Left renal pelvis (tissue), 4 donors: ENCODE measurements around the gene INO80E. TPM values are rescaled to one million over a fixed set of nuclear protein-coding genes. Genes with fewer than 3 reads are reported as not detected.

Experiments used
- polyA plus RNA-seq, 4 donors: library from polyadenylated mRNA; unstranded; fragments of 120-200 nt; gene quantifications; one replicate each; pipeline ENCODE4 v1.2.1, GENCODE V29; 2013; ENCODE audit not compliant: insufficient read length in 4 of 4

The INO80E gene
- polyA plus RNA-seq, 4 donors = 37.1 to 65.6 (median 41.8) TPM

Other genes with a start within 250 kb of the INO80E start
- gene ZG16, start 218.0 kb upstream of the INO80E start, polyA plus RNA-seq = under 1 TPM in 1 of 4 donors, not detected in 3; 0.05 TPM
- 10 to 100 TPM; 49.6 to 76.4 (median 67.0) TPM for gene KIF22, start 205.5 kb upstream of the INO80E start, polyA plus RNA-seq
- gene MAZ, start 189.7 kb upstream of the INO80E start, polyA plus RNA-seq = 100 to 1,000 TPM; 267 to 339 (median 293) TPM
- 10 to 100 TPM; 12.5 to 29.4 (median 20.6) TPM for gene PRRT2, start 184.0 kb upstream of the INO80E start, polyA plus RNA-seq
- gene PAGR1, start 180.1 kb upstream of the INO80E start, polyA plus RNA-seq = 10 to 100 TPM; 30.7 to 47.7 (median 37.8) TPM
- 10 to 100 TPM; 18.5 to 22.5 (median 18.9) TPM for gene MVP, start 175.8 kb upstream of the INO80E start, polyA plus RNA-seq
- 100 to 1,000 TPM in 1 of 4 donors, 10 to 100 TPM in 3; 79.6 to 114 (median 96.8) TPM for gene CDIPT, start 133.0 kb upstream of the INO80E start, polyA plus RNA-seq
- 10 to 100 TPM in 3 of 4 donors, 1 to 10 TPM in 1; 9.5 to 11.8 (median 10.9) TPM for gene SEZ6L2, start 96.7 kb upstream of the INO80E start, polyA plus RNA-seq
- 1 to 10 TPM in 1 of 4 donors, under 1 TPM in 3; 0.34 to 1.0 (median 0.73) TPM for gene ASPHD1, start 95.8 kb upstream of the INO80E start, polyA plus RNA-seq
- gene KCTD13, start 70.0 kb upstream of the INO80E start, polyA plus RNA-seq = 10 to 100 TPM; 10.6 to 30.3 (median 14.7) TPM
- 100 to 1,000 TPM in 3 of 4 donors, 10 to 100 TPM in 1; 72.3 to 126 (median 103) TPM for gene TMEM219, start 34.2 kb upstream of the INO80E start, polyA plus RNA-seq
- 10 to 100 TPM; 33.2 to 59.3 (median 39.4) TPM for gene TAOK2, start 22.4 kb upstream of the INO80E start, polyA plus RNA-seq
- gene HIRIP3, start 624 bp upstream of the INO80E start, polyA plus RNA-seq = 10 to 100 TPM; 12.3 to 21.6 (median 15.9) TPM
- gene DOC2A, start 14.8 kb downstream of the INO80E start, polyA plus RNA-seq = 1 to 10 TPM; 1.7 to 3.2 (median 2.6) TPM
- not detected for gene C16orf92, start 27.0 kb downstream of the INO80E start, polyA plus RNA-seq
- gene TLCD3B, start 35.0 kb downstream of the INO80E start, polyA plus RNA-seq = 1 to 10 TPM in 2 of 4 donors, under 1 TPM in 2; 0.73 to 1.5 (median 1.0) TPM
- 100 to 1,000 TPM; 238 to 605 (median 502) TPM for gene ALDOA, start 69.5 kb downstream of the INO80E start, polyA plus RNA-seq
- gene PPP4C, start 79.8 kb downstream of the INO80E start, polyA plus RNA-seq = 100 to 1,000 TPM in 1 of 4 donors, 10 to 100 TPM in 3; 63.3 to 107 (median 83.5) TPM
- 1 to 10 TPM in 3 of 4 donors, under 1 TPM in 1; 0.50 to 2.0 (median 1.1) TPM for gene TBX6, start 95.7 kb downstream of the INO80E start, polyA plus RNA-seq
- gene YPEL3, start 100.0 kb downstream of the INO80E start, polyA plus RNA-seq = 10 to 100 TPM; 51.7 to 78.4 (median 59.6) TPM
- gene GDPD3, start 117.3 kb downstream of the INO80E start, polyA plus RNA-seq = 10 to 100 TPM in 2 of 4 donors, 1 to 10 TPM in 2; 7.5 to 17.5 (median 13.0) TPM
- 10 to 100 TPM; 75.8 to 93.6 (median 84.5) TPM for gene MAPK3, start 127.0 kb downstream of the INO80E start, polyA plus RNA-seq
- gene CORO1A, start 187.4 kb downstream of the INO80E start, polyA plus RNA-seq = 10 to 100 TPM in 2 of 4 donors, 1 to 10 TPM in 2; 8.1 to 18.0 (median 12.7) TPM
- 10 to 100 TPM; 13.0 to 38.3 (median 19.8) TPM for gene BOLA2B, start 197.4 kb downstream of the INO80E start, polyA plus RNA-seq
- 10 to 100 TPM in 3 of 4 donors, 1 to 10 TPM in 1; 8.4 to 50.3 (median 16.4) TPM for gene SLX1A, start 197.6 kb downstream of the INO80E start, polyA plus RNA-seq
- 10 to 100 TPM in 1 of 4 donors, 1 to 10 TPM in 3; 5.2 to 14.4 (median 8.6) TPM for gene SULT1A3, start 203.0 kb downstream of the INO80E start, polyA plus RNA-seq